K562 (cell line): ENCODE measurements around the gene ZNF627. TPM values are rescaled to one million over a fixed set of nuclear protein-coding genes. Genes with fewer than 3 reads are reported as not detected.
A peak's percentile ranks its signal among the peaks of the same experiment; 100 is the strongest.

Source experiments
- ATF1 ChIP-seq, 2 experiments: fragments of 450-650 bp in 1 of 2; IDR thresholded peaks; 2 replicates each; pipeline ENCODE4 v1.6.1; 2016; ENCODE audit warnings: missing compliant biosample characterization in 1 of 2, missing genetic modification characterization in 1 of 2
- E2F6 ChIP-seq, 2 experiments: IDR thresholded peaks; 2 replicates each; pipeline ENCODE4 v1.6.1; 2011; ENCODE audit warnings: borderline replicate concordance in 1 of 2, control low read depth in 1 of 2, low read depth in 1 of 2, low read length in 1 of 2, mild to moderate bottlenecking in 1 of 2, mixed read lengths in 1 of 2, moderate library complexity in 1 of 2; ENCODE audit not compliant: insufficient read depth in 1 of 2, insufficient read length in 1 of 2, poor library complexity in 1 of 2, severe bottlenecking in 1 of 2; ENCODE audit errors: extremely low read depth in 1 of 2
- KDM5B ChIP-seq: fragments of 200-600 bp; sonication (generic); IDR thresholded peaks from 2 replicates; pipeline ENCODE4 v1.6.1; 2012; ENCODE audit warnings: low read depth, mild to moderate bottlenecking, moderate library complexity, low read length, control low read depth, inconsistent platforms; ENCODE audit not compliant: insufficient replicate concordance
- PBX2 ChIP-seq, 2 experiments: IDR thresholded peaks in 1 of 2; conservative IDR thresholded peaks in 1 of 2; 2 replicates each; pipeline ENCODE4 v1.6.1; 2016; ENCODE audit warnings: low read depth in 2 of 2, mild to moderate bottlenecking in 1 of 2, missing compliant biosample characterization in 1 of 2, missing genetic modification characterization in 1 of 2, moderate library complexity in 1 of 2
- polyA plus RNA-seq, 8 experiments: library from polyadenylated mRNA; depleted of rRNA in 4 of 8; stranded (reverse) in 5 of 8; unstranded in 3 of 8; fragments of >200 nt; fragmentation: Nextera tagmentation in 2 of 8; fragmentation: Illumina TruSeq in 1 of 8; extraction: Ambion mirVana in 2 of 8; extraction: Trizol in 1 of 8; gene quantifications; 2 replicates each; pipeline versions ENCODE4 v1.2.1 to v1.2.3, GENCODE V29; 2011 to 2014; ENCODE audit warnings: inconsistent platforms in 1 of 8, missing spikeins in 1 of 8
- total RNA-seq, 7 experiments: library from RNA; depleted of rRNA in 6 of 7; stranded (reverse); fragments of >200 nt in 6 of 7; fragmentation: Illumina TruSeq in 2 of 7; extraction: Trizol in 2 of 7; gene quantifications; 2 replicates each; pipeline versions ENCODE4 v1.2.1 to v1.2.3, GENCODE V29; 2011 to 2021; ENCODE audit warnings: low replicate concordance in 1 of 7
- TF ChIP-seq, protein P1 (sequence below): fragments of 450-650 bp; IDR thresholded peaks from 2 replicates; pipeline ENCODE4 v1.6.1; 2016; ENCODE audit warnings: mild to moderate bottlenecking, moderate library complexity
- TF ChIP-seq, protein P2 (sequence below): fragments of 450-650 bp; formaldehyde crosslinking; IDR thresholded peaks from 2 replicates; pipeline ENCODE4 v1.4.0; 2020; ENCODE audit warnings: mild to moderate bottlenecking, mixed read lengths

The ZNF627 gene
- total and polyA plus RNA-seq, 9 of the 15 experiments (the other 6 are each of a cell fraction or from before 2014, with no cell fraction given) = 6.4 to 19.9 (median 10.6) TPM

DNA sequence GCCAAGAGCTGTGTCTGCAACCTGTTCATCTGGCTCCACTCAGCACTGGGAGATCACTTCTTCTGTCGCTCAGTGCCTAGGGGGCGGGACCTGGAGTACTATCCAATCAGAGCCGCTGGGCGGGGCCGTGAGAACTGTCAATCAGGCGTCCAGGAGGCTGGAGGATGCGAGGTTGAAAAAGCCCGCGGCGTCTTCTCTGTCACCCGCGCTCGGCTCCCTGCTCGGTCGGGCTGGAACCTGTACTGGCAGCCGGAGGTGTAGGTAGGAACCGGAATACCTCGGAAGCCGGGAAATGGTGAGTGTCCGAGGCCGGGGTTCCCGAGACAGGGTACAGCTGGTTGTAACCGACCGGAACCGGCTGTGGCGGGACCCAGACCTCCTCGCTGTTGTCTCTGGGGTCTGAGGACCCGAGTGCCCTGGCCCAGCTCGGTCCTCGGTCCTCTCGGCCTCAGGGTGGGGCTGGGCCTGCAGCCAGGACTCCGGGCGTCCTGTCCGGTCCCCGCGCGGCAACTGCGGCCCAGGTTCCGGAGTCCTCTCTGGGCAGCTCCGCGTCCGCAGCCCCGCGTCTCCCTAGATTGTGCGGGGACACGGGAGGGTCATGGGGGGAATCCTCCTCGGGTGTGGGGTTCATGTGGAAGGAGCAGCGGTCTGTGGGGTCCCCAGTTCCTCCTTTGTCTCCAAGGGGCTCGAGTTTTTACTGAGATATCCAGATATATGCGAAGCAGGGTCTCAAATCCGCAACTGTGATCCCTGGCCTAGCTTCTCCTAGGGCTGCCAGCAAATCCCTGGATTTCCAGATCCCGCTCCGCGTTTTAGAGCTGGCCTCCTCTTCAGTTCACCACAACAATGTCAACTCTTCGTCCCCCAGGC is 42.6 kb downstream of the ZNF627 start (continued):
- TF ChIP-seq, protein P1, sequence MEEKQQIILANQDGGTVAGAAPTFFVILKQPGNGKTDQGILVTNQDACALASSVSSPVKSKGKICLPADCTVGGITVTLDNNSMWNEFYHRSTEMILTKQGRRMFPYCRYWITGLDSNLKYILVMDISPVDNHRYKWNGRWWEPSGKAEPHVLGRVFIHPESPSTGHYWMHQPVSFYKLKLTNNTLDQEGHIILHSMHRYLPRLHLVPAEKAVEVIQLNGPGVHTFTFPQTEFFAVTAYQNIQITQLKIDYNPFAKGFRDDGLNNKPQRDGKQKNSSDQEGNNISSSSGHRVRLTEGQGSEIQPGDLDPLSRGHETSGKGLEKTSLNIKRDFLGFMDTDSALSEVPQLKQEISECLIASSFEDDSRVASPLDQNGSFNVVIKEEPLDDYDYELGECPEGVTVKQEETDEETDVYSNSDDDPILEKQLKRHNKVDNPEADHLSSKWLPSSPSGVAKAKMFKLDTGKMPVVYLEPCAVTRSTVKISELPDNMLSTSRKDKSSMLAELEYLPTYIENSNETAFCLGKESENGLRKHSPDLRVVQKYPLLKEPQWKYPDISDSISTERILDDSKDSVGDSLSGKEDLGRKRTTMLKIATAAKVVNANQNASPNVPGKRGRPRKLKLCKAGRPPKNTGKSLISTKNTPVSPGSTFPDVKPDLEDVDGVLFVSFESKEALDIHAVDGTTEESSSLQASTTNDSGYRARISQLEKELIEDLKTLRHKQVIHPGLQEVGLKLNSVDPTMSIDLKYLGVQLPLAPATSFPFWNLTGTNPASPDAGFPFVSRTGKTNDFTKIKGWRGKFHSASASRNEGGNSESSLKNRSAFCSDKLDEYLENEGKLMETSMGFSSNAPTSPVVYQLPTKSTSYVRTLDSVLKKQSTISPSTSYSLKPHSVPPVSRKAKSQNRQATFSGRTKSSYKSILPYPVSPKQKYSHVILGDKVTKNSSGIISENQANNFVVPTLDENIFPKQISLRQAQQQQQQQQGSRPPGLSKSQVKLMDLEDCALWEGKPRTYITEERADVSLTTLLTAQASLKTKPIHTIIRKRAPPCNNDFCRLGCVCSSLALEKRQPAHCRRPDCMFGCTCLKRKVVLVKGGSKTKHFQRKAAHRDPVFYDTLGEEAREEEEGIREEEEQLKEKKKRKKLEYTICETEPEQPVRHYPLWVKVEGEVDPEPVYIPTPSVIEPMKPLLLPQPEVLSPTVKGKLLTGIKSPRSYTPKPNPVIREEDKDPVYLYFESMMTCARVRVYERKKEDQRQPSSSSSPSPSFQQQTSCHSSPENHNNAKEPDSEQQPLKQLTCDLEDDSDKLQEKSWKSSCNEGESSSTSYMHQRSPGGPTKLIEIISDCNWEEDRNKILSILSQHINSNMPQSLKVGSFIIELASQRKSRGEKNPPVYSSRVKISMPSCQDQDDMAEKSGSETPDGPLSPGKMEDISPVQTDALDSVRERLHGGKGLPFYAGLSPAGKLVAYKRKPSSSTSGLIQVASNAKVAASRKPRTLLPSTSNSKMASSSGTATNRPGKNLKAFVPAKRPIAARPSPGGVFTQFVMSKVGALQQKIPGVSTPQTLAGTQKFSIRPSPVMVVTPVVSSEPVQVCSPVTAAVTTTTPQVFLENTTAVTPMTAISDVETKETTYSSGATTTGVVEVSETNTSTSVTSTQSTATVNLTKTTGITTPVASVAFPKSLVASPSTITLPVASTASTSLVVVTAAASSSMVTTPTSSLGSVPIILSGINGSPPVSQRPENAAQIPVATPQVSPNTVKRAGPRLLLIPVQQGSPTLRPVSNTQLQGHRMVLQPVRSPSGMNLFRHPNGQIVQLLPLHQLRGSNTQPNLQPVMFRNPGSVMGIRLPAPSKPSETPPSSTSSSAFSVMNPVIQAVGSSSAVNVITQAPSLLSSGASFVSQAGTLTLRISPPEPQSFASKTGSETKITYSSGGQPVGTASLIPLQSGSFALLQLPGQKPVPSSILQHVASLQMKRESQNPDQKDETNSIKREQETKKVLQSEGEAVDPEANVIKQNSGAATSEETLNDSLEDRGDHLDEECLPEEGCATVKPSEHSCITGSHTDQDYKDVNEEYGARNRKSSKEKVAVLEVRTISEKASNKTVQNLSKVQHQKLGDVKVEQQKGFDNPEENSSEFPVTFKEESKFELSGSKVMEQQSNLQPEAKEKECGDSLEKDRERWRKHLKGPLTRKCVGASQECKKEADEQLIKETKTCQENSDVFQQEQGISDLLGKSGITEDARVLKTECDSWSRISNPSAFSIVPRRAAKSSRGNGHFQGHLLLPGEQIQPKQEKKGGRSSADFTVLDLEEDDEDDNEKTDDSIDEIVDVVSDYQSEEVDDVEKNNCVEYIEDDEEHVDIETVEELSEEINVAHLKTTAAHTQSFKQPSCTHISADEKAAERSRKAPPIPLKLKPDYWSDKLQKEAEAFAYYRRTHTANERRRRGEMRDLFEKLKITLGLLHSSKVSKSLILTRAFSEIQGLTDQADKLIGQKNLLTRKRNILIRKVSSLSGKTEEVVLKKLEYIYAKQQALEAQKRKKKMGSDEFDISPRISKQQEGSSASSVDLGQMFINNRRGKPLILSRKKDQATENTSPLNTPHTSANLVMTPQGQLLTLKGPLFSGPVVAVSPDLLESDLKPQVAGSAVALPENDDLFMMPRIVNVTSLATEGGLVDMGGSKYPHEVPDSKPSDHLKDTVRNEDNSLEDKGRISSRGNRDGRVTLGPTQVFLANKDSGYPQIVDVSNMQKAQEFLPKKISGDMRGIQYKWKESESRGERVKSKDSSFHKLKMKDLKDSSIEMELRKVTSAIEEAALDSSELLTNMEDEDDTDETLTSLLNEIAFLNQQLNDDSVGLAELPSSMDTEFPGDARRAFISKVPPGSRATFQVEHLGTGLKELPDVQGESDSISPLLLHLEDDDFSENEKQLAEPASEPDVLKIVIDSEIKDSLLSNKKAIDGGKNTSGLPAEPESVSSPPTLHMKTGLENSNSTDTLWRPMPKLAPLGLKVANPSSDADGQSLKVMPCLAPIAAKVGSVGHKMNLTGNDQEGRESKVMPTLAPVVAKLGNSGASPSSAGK = no peak
- peak; percentile 80 for TF ChIP-seq KDM5B
- TF ChIP-seq, protein P2, sequence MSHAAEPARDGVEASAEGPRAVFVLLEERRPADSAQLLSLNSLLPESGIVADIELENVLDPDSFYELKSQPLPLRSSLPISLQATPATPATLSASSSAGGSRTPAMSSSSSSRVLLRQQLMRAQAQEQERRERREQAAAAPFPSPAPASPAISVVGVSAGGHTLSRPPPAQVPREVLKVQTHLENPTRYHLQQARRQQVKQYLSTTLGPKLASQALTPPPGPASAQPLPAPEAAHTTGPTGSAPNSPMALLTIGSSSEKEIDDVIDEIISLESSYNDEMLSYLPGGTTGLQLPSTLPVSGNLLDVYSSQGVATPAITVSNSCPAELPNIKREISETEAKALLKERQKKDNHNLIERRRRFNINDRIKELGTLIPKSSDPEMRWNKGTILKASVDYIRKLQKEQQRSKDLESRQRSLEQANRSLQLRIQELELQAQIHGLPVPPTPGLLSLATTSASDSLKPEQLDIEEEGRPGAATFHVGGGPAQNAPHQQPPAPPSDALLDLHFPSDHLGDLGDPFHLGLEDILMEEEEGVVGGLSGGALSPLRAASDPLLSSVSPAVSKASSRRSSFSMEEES (CRISPR knock-in tag) = no peak
- TF ChIP-seq E2F6 (IDR thresholded peaks at IDR 0.05; ENCODE audit: borderline replicate concordance in 1 of 2, extremely low read depth in 1 of 2, insufficient read depth in 1 of 2, insufficient read length in 1 of 2, low read depth in 1 of 2, low read length in 1 of 2, poor library complexity in 1 of 2, severe bottlenecking in 1 of 2) = peak; percentile 36 to 51
- TF ChIP-seq PBX2 (CRISPR knock-in tag; IDR thresholded peaks at IDR 0.05; ENCODE audit: low read depth) = peak; percentile 81
- TF ChIP-seq PBX2 (tag; conservative IDR thresholded peaks at IDR 0.05; ENCODE audit: low read depth) = peak; percentile 96
- no peak for TF ChIP-seq ATF1 (CRISPR knock-in tag; IDR thresholded peaks at IDR 0.05)
- TF ChIP-seq ATF1 (tag; IDR thresholded peaks at IDR 0.05) = 0 out of 2 replicates have a peak, but pooled peaks have one; percentile 16
